ENCODE data around the gene ADCK1.
"Not testable (repeated sequence)": the region's sequence is repeated elsewhere in the genome, so short reads cannot be mapped to it uniquely, and the experiment has no call there.

Gene ADCK1

DNA sequence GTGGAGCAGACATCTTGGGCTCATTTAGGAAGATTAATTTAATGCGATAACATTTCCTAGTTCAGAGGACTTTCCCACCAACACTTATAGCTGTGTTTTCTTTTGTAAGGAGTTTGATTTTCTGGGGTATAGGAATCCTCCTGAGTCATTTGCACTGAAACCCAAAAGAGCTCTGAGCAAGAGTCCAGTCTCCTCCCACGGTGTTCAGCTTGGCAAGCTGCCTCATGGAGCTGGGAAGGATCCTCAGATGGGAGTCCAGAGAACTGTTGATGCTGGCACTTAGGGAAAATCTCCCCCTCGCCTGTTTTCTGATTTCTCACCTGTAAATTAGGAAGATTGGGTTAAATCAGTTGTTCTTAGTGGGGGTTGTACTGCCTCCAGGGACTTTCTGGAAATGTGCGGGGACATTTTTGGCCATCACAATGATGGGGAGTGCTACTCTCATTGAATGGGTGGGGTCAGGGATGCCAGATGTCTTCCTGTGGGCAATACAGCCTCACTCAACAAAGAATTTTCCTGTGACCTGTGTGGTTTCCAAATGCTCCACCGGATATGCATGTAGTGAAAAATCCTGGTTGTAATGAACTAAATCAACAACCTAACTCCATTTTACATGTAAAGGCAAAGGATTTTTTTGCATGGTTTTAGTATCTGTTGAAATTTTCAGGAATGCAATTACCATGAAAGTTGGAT, 150.6 kb downstream of the ADCK1 start:
- no peak for DNase-seq (ENCODE audit: low read depth in 2 of 2)

DNA sequence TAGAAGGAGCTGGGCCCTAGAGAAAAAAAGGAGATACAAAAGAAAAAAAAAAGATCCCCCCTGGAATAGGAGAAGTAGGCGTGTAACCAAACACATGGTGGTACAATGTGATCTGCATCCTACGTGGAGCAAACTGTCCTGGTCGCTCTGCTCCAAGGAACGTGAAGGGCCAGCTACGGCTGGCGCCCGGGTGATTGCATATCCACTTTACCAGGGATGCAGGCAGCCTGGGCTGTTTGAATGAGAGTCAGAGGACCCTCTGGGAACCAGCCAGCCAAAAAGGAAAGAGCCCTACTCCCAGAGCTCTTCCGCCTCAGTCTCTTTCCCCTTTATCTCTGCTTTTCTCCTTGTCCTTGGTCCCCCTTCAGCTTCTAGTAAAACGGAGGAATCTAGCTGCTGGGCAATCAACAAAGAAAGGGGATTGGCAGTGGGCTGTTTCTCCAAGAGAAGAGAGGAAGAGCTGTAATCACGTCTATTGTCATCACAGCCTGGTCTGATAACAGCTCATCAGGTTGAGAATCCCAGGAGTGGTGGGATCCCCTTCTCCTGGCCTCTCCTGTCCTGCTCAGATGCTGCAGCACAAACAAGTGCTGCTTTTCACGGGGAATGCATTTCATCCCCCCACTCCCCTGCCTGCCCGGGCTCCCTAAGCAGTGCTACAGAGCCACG, 156.0 kb downstream of the ADCK1 start:
- no peak for DNase-seq (ENCODE audit: low read depth in 2 of 2)

- not testable (repeated sequence) for DNase-seq (ENCODE audit: low read depth in 2 of 2)
Observed at GRCh38 chr14:77959686-77960085, 159.8 kb downstream of the ADCK1 start.

GRCh38 chr14:77961847-77962580, 162.1 kb downstream of the ADCK1 start:
- DNase-seq (ENCODE audit: low read depth in 2 of 2), result no peak

GRCh38 chr14:77962731-77963520, 163.0 kb downstream of the ADCK1 start:
- no peak for DNase-seq (ENCODE audit: low read depth in 2 of 2)

DNA sequence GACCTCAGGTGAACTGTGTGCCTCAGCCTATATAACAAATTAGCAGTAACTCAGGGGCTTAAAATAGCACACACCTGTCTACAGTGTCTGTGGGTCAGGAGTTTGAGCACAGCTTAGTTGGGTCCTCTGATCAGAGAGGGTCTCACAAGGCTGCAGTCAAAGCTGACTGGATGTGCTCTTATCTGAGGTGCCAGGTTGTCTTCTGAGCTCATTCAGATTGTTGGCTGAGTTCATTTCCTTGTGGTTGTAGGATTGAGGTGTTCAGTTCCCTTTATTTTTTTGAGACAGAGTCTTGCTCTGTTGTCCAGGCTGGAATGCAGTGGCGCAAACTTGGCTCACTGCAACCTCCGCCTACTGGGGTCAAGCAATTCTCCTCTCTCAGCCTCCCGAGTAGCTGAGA, 164.7 kb downstream of the ADCK1 start:
- DNase-seq (ENCODE audit: low read depth in 2 of 2), result no peak

DNA sequence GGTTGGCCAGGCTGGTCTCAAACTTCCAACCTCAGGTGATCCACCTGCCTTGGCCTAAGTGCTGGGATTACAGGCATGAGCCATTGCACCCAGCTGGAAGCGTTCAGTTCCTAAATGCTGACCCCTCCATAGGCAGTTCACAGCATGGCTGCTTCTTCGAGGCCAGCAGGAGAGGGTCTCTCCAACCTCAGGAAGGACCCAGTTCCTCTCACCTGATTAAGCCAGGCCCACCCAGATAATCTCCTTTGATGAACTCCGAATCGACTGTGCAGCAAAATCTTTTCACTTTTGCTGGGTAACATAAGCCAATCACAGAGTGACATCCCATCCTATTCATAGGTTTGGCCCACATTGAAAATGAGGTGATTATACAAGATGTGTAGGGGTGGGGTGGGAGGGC, 165.1 kb downstream of the ADCK1 start:
- no peak for DNase-seq (ENCODE audit: low read depth in 2 of 2)

DNA sequence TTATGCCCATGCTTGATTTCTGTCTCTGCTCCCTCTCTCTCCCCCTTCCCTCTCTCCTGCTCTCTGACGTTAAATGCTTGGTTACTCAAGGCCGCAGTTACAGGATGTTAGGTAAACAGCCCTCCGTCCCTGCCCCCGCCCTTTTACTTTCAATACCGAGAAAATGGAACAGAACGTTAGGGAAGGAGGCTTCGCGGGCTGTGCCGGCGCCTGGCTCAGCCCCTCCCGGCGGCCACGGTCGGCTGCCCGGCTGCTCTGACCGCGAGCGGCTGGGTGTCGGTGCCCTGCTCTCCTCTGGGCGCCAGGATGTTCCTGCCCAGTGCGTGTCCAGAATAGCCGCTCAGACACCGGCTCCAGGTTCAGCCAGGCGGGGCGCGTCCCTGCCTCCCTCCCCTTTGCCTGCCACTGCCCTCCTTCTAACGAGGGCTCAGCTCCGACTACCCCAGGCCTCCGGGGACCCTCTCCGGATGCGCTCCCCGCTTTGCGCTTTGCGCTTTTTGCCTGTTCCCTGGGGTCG, 166.1 kb downstream of the ADCK1 start:
- no peak for DNase-seq (ENCODE audit: low read depth in 2 of 2)

DNA sequence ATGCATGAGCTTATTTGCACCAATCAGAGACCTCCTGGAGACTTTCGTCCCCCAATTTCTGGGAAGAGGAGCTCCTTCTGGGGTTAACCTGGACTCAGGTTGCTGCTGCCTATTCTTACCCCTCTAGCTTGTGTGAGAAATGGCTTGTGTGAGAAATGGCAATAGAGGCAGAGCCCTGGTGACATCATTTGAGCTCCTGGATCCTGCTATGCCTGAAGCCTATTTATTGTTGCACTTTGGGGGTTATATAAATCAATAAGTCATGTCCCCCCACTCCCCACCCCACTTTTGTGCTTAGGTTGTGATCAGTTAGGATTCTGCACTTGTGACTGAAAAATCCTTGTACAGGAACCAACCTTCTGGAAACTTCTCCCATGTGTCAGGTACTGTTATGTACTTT, 167.2 kb downstream of the ADCK1 start:
- DNase-seq (ENCODE audit: low read depth in 2 of 2), result no peak

GRCh38 chr14:77970646-77971045, 170.7 kb downstream of the ADCK1 start:
- no peak for DNase-seq (ENCODE audit: low read depth in 2 of 2)

- no peak for DNase-seq (ENCODE audit: low read depth in 2 of 2)
Observed at GRCh38 chr14:77973246-77973645, 173.3 kb downstream of the ADCK1 start.

- DNase-seq (ENCODE audit: low read depth in 2 of 2), result no peak
Observed at GRCh38 chr14:77976591-77976990, 176.7 kb downstream of the ADCK1 start.

DNA sequence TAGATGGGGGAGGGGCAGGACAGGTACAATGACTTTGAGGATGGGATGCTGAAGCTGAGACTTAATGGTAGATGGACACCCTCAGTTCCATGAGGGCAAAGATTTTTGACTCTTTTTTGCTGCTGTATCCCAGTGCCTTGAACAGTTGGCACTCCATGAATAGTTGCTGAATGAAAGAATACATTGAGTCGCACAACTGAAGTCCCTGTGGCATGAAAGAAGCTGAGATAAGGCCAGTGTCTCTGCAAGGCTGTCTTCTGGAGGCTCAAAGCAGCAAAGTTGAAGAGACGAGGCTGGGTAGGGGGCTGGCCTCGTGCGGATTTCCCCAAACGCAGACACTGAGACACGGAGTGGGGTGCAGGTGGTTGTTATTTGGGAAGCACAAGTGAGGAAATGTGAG, 179.3 kb downstream of the ADCK1 start:
- DNase-seq (ENCODE audit: low read depth in 2 of 2), result no peak

GRCh38 chr14:77979666-77980351, 179.9 kb downstream of the ADCK1 start:
- DNase-seq (ENCODE audit: low read depth in 2 of 2), result no peak

GRCh38 chr14:77980475-77981321, 180.8 kb downstream of the ADCK1 start:
- no peak for DNase-seq (ENCODE audit: low read depth in 2 of 2)
